Bone marrow (tissue), 2 donors: ENCODE data around the gene SCT.

Experiments
- DNase-seq, 2 donors: peaks; one replicate each; lab custom pipeline; 2025; lab: John Stamatoyannopoulos, UW

The SCT gene

GRCh38 chr11:621838-622237, 5.1 kb downstream of the SCT start:
- DNase-seq: no peak

GRCh38 chr11:620935-621814, 5.8 kb downstream of the SCT start:
- no peak for DNase-seq

- DNase-seq: no peak
These were observed 6.8 kb downstream of the SCT start for GRCh38 chr11:620201-620600.

- no peak for DNase-seq
These were observed 7.3 kb downstream of the SCT start for GRCh38 chr11:619628-620050.

- DNase-seq: no peak
These were observed 7.9 kb downstream of the SCT start for GRCh38 chr11:618856-619627.

- no peak for DNase-seq
These were observed 8.9 kb downstream of the SCT start for GRCh38 chr11:617912-618682.

GRCh38 chr11:617199-617911, 9.6 kb downstream of the SCT start:
- no peak for DNase-seq

GRCh38 chr11:616320-617198, 10.4 kb downstream of the SCT start:
- DNase-seq: no peak

- DNase-seq: peak; percentile 93 to 94
These were observed 11.3 kb downstream of the SCT start, which contains the start of gene IRF7 for GRCh38 chr11:615504-616319. TSS of gene IRF7 (minus strand) at chr11:615950. CDS start at chr11:615364, 586 bp downstream.

- DNase-seq: no peak
These were observed 12.1 kb downstream of the SCT start for GRCh38 chr11:614623-615503.

GRCh38 chr11:614021-614622, 12.9 kb downstream of the SCT start:
- no peak for DNase-seq

GRCh38 chr11:613369-613968, 13.5 kb downstream of the SCT start:
- no peak for DNase-seq

GRCh38 chr11:612961-613300, 14.1 kb downstream of the SCT start:
- DNase-seq: no peak

GRCh38 chr11:612201-612960, 14.6 kb downstream of the SCT start:
- DNase-seq: no peak

GRCh38 chr11:611001-611996, 15.7 kb downstream of the SCT start:
- no peak for DNase-seq
